Measurements from ENCODE around the gene EYS. TPM values are rescaled to one million over a fixed set of nuclear protein-coding genes. Genes with fewer than 3 reads are reported as not detected.

Gene EYS
- total RNA-seq, 1 experiment from 2014 or later, result not detected

- H3T11ph ChIP-seq (ENCODE audit: low read length), result no peak overlapping the region
- H3K27ac Mint-ChIP-seq, result no peak overlapping the region
- no peak overlapping the region for H3K4me2 ChIP-seq (ENCODE audit: insufficient read depth, insufficient read length, low read length)
- no peak overlapping the region for H2BK120ac ChIP-seq (ENCODE audit: low read depth, low read length, poor library complexity, severe bottlenecking)
- no peak overlapping the region for H3K18ac ChIP-seq (ENCODE audit: insufficient read length, low read depth, low read length)
- H4K20me1 ChIP-seq (ENCODE audit: control insufficient read depth, insufficient read depth, insufficient read length), result no peaks in the 10 kb centered on the region
- no peaks in the 10 kb centered on the region for H3K9me3 ChIP-seq (ENCODE audit: control insufficient read depth, low read depth, low read length)
- no peak overlapping the region for H3K4me3 Mint-ChIP-seq
- no peak overlapping the region for H3K56ac ChIP-seq (ENCODE audit: insufficient read length, low read depth, low read length)
- H3K23me2 ChIP-seq (ENCODE audit: insufficient read length, low read depth, low read length, poor library complexity, severe bottlenecking), result no peaks in the 10 kb centered on the region
- no peak overlapping the region for H2BK20ac ChIP-seq (ENCODE audit: low read depth, low read length, poor library complexity, severe bottlenecking)
- no peaks in the 10 kb centered on the region for H3K27me3 ChIP-seq (ENCODE audit: insufficient read depth, low read length)
- no peaks in the 10 kb centered on the region for H3K4me1 ChIP-seq (ENCODE audit: insufficient read depth, low read length)
- no CpG with 5 or more reads among the region's 2 CpGs for WGBS (ENCODE audit: extremely low coverage, insufficient read length, low lambda C conversion rate)
- H4K5ac ChIP-seq (ENCODE audit: insufficient read length, low read depth, low read length), result no peak overlapping the region
- no peaks in the 10 kb centered on the region for H3K79me2 ChIP-seq (ENCODE audit: insufficient read depth, low read length)
- no peaks in the 10 kb centered on the region for H3K27me3 Mint-ChIP-seq (ENCODE audit: low read depth)
- peaks cover 0 to 2% (median 0%) of the 10 kb centered on the region in 3 experiments; a peak in 2 of 7 replicates for H3K36me3 Mint-ChIP-seq (ENCODE audit: insufficient read depth in 1 of 3, low read depth in 3 of 3)
- no peak overlapping the region for H3K23ac ChIP-seq (ENCODE audit: insufficient read length, low read depth, low read length)
- H2AK5ac ChIP-seq (ENCODE audit: insufficient read length, low read length), result no peak overlapping the region
- H3K14ac ChIP-seq (ENCODE audit: insufficient read depth, low read length), result no peak overlapping the region
- H4K8ac ChIP-seq (replicated peaks; ENCODE audit: insufficient read length, low read depth, low read length), result no peak overlapping the region
- H3K4me1 Mint-ChIP-seq, result no peaks in the 10 kb centered on the region
- no peak for DNase-seq
- no peak overlapping the region for H3K9ac ChIP-seq (ENCODE audit: extremely low read depth, insufficient read length, low read length)
- H3K27ac ChIP-seq (ENCODE audit: insufficient read length, low read depth, low read length), result no peak overlapping the region
- H3K9me3 Mint-ChIP-seq, result no peaks in the 10 kb centered on the region; a peak in 1 of 5 replicates
- H2BK5ac ChIP-seq (ENCODE audit: insufficient read length, low read length), result no peak overlapping the region
- no peaks in the 10 kb centered on the region for H3K79me1 ChIP-seq (ENCODE audit: insufficient read depth, low read depth, low read length, poor library complexity, severe bottlenecking)
- no peak overlapping the region for H2BK12ac ChIP-seq (ENCODE audit: insufficient read length, low read depth, low read length)
- TF ChIP-seq CTCF (conservative IDR thresholded peaks at IDR 0.05), result no peak
- no peak overlapping the region for H3K4ac ChIP-seq (ENCODE audit: low read depth, low read length)
- H4K91ac ChIP-seq (ENCODE audit: insufficient read length, low read depth, low read length), result no peak overlapping the region
- no peak overlapping the region for H2AFZ ChIP-seq (ENCODE audit: low read length)
- no peak overlapping the region for H2BK15ac ChIP-seq (ENCODE audit: low read depth, low read length)
These were observed 182.8 kb downstream of the EYS start for GRCh38 chr6:65524232-65524631.
